ENCODE results near the gene CNN3.

CNN3 gene

DNA sequence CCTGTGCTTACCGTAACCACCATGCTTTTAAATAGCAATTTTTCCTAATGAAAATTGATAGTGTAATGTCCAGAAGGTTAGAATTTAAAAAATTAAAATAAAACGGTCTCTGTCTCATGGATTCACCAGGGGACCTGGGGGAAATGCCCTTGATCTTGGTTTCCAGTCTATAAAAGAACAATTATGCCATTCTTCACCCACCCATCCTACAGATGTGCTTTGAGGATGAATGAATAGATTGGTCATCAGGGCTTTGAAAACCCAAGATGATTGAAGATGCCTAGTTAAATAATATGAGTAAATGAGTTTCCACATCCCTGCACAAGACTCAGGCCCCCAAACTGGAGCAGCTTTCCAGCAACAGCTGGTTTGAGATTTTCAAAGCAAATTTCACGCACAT lies 38.7 kb downstream of the CNN3 start:
- DNase-seq: no peak

GRCh38 chr1:94887603-94888171 lies 39.2 kb downstream of the CNN3 start:
- no peak for DNase-seq

GRCh38 chr1:94887106-94887505 lies 39.8 kb downstream of the CNN3 start:
- no peak for DNase-seq

GRCh38 chr1:94886361-94886760 lies 40.5 kb downstream of the CNN3 start:
- DNase-seq: no peak

- DNase-seq: peak in 1 of 56 donors; percentile 11
Measured at GRCh38 chr1:94884507-94884906, 42.4 kb downstream of the CNN3 start.

DNA sequence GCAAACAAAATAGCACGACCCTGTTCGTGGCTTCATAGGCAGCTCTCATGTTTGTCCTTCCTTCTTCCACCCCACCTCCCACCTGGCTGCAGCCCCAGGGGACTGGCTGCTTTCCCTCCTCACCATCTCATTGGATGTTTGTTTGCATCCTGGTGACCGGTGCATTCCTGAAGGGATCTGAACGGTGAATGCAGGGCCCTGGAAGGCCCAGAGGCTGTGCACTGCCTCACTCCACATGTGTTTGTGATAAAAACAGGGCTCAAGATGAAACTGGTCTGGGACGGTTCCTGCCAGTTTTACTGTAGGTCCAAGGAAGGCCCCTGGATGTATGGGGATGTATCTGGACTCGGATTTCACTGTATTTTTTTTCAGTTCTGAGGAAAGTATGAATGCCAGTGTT lies 42.8 kb downstream of the CNN3 start:
- DNase-seq: peak in 23 of 56 donors; percentile 4 to 57 (median 20)

DNA sequence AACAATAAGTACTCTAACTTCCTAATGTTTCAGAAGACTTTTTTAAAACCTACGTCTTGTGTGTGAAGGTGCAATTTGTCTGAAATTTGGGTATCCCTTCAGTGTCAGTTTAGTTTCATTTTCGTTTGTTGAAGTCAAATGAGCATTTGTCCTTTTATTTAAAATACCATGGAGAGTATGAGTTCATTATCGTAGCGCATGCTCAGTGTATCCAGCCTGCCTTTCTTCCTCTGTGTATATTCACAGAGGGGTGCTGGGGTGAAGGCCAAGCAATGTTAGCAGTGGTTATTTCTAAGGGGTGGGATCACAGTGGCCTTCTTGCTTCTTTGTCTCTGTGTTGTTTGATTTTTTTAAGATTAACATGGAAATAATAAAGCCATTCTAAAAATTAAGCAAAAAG lies 43.2 kb downstream of the CNN3 start:
- peak in 1 of 56 donors; percentile 39 for DNase-seq

GRCh38 chr1:94878329-94878728 lies 48.6 kb downstream of the CNN3 start:
- DNase-seq: no peak

DNA sequence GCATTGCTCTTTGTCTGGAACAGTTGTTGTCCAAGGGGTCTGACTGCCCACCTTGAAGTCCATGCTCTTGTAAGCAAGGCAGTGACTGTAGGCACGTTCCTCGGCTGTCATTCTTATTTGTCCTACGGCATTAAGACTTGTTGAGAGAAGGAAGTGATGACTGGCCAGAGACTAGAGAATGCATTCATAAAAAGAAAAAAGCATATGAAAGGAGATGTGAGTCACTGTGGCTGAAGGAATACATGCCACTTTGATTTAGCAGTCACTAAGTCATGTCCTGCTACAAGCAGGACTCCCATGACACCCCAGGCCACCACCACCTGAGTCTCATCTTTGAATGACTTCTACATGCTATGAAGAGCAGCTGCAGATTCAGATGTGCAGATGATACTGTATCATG lies 50.5 kb downstream of the CNN3 start:
- DNase-seq: no peak

DNA sequence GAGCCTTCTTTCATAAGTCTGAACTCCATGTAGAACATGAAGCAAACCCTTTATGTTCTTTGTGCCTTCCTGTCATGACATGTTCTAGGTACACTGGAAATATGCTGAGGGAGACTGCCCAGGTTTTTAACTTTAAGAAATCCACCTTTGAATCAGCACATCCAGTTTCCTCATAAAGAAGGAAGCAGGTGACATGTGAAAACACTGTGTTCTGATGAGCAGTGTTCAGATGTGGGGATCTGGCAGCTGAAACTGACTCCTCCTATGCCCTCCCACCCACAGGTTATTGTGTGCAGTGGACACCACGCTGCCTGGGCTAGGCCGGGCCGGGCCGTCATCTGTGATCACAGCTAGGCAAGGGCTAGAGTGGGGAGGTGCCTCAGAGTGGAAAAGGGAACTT lies 51.1 kb downstream of the CNN3 start:
- no peak for DNase-seq

- DNase-seq: no peak
Measured at GRCh38 chr1:94874423-94874822, 52.5 kb downstream of the CNN3 start.

- DNase-seq: peak in 50 of 56 donors; percentile 14 to 85 (median 58)
Measured at GRCh38 chr1:94873520-94874351, 53.2 kb downstream of the CNN3 start.

- no peak for DNase-seq
Measured at GRCh38 chr1:94872771-94873495, 54.0 kb downstream of the CNN3 start.

GRCh38 chr1:94871031-94871430 lies 55.9 kb downstream of the CNN3 start:
- no peak for DNase-seq

DNA sequence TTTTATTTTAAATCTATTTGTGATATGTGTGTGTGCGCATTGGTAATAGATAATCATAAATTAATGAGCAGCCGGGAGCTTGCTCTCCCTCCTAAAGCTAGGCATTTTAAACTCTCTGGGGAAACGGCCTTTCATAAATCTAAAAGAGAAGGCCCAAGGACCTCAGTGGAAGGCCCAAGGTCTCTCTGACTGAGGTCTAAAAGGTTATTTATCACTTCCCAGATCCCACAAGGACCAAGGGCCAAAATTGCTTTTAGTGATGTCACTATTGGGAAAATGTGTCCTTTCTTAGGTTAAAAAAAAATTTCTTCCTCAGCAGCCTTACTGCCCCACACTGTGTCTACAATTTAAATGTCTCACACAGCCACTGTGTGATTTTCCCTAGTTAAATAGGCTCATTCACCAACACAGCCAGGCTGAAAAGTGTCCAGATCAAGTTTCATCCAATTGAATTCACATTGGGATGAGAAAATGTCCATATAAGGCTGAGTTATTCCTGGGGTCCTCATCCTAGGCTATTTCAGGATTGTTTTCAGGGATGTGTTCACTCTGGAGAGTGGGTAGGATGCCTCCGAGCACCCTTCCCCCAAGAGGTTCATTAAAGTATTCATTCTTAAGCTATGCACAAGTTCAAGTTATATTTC lies 60.6 kb downstream of the CNN3 start:
- DNase-seq: peak in 3 of 56 donors; percentile 13 to 26 (median 24)

DNA sequence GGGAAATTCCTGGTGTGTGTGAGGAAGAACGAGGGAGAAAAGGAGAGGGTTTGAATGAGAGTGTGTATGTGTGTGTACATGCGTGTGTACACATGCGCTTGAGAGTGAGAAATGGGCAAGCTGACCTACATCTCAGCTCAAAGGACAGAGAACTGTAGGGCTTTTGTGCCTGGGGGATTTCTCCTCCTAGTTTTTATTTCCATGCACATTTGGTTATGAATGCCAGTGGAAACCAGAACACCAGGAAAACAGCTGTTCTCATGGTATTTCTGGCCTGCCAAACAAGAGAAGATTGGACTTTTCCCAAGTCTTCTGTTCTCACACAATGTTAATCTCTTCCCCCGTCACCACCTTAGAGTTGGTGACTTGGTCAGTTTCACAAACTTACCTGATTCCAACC lies 61.5 kb downstream of the CNN3 start:
- peak in 8 of 56 donors; percentile 7 to 44 (median 12) for DNase-seq

- DNase-seq: no peak
Measured at GRCh38 chr1:94864821-94865220, 62.1 kb downstream of the CNN3 start.

DNA sequence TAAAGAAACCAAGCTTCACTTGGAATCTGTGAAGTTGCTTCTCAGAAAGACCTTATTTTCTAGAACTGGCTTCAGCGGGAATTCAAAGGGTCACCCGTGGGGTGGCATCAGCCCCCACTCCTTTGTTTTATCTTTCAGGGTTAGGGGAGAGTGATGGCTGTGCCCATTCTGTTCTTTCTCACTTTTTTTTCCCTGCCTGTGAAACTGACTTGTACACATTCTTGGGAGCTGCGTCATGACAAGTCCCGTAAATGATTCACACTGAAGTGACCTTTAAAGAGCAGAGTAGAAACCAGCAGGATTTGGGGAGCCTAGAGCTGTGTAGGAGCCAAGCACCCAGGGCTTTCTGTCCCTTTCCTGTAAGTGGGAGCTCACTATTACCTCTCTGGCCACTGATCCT lies 63.0 kb downstream of the CNN3 start:
- DNase-seq: peak in 23 of 56 donors; percentile 4 to 64 (median 36)

DNA sequence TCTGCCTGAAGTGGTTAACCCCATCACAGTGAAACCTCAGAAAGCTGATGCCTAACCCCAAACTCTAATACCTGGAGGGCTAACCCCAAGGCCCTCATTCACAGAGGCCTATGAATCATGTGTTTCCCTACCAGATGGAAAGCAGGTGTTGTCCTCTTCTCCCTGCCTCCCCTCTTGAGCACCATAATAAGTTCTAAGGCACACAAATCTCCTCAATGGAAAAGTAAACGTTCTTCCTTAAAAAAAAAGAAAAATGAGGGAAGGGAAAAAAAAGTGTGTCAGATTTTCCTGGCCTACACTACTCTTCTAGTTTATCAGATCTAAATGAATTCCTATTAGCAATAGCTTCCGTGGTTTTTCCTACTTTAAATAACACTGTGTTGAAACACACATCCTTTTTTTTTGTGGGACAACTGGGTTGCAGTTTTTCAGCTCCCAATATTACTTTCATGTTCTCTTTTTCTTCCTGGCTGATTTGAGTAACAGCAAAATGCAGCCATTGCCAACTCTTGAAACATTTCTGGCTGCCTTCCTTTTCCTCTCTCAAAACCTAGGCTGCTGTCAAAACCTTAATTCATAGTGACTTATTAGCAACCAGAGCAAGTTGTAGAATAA lies 63.5 kb downstream of the CNN3 start:
- DNase-seq: peak in 3 of 56 donors; percentile 40 to 55 (median 52)

DNA sequence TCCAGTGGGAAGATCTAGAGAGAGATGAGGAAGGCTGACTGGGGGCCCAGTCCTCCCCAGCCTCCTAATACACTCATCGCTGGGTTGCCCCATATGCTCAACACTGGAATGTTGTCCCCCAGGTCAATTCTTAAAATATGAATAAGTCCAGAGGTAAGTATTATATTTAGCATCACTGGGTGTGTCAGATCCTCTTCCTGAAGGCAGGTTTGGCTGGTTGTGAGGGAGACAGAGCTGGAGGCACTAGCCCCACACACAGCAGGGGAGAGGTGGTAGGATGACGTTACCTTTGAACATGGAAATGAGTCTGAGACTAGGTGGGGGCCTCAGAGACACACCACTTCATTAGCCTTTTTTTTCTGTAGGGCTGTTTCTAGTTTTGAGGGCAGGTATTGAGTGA lies 64.2 kb downstream of the CNN3 start:
- no peak for DNase-seq

GRCh38 chr1:94859174-94859573 lies 67.7 kb downstream of the CNN3 start:
- no peak for DNase-seq

Measured in amygdala (tissue), 56 donors.